GM18511 (cell line): ENCODE measurements around the gene RFPL2.
"Not testable (repeated sequence)": the region's sequence is repeated elsewhere in the genome, so short reads cannot be mapped to it uniquely, and the experiment has no call there.

Source experiments
- ATAC-seq: cut with Tn5 transposase; IDR thresholded peaks from one replicate; pipeline ENCODE4 v1.9.1; 2021; ENCODE audit warnings: mild to moderate bottlenecking, moderate library complexity; ENCODE audit not compliant: unreplicated experiment

Gene RFPL2

GRCh38 chr22:32175683-32176644 is 28.9 kb downstream of the RFPL2 start:
- no peak for ATAC-seq

- ATAC-seq = no peak
These were observed 29.8 kb downstream of the RFPL2 start for GRCh38 chr22:32175115-32175514.

- no peak for ATAC-seq
These were observed 39.2 kb downstream of the RFPL2 start for GRCh38 chr22:32165681-32166080.

- ATAC-seq = no peak
These were observed 40.6 kb downstream of the RFPL2 start for GRCh38 chr22:32164075-32164860.

GRCh38 chr22:32160411-32160810 is 44.5 kb downstream of the RFPL2 start:
- not testable (repeated sequence) for ATAC-seq

- no peak for ATAC-seq
These were observed 46.0 kb downstream of the RFPL2 start, which contains the start of gene C22orf42 for GRCh38 chr22:32158712-32159533. C22orf42 (minus strand) TSS chr22:32159303; CDS start chr22:32159215, 88 bp downstream.

- ATAC-seq = not testable (repeated sequence)
These were observed 47.2 kb downstream of the RFPL2 start for GRCh38 chr22:32157632-32158031.

- ATAC-seq = not testable (repeated sequence)
These were observed 50.1 kb downstream of the RFPL2 start for GRCh38 chr22:32154727-32155126.

GRCh38 chr22:32151641-32152040 is 53.2 kb downstream of the RFPL2 start:
- not testable (repeated sequence) for ATAC-seq

- not testable (repeated sequence) for ATAC-seq
These were observed 54.2 kb downstream of the RFPL2 start for GRCh38 chr22:32150647-32151046.

GRCh38 chr22:32148372-32148771 is 56.5 kb downstream of the RFPL2 start:
- not testable (repeated sequence) for ATAC-seq

- ATAC-seq = not testable (repeated sequence)
These were observed 57.7 kb downstream of the RFPL2 start for GRCh38 chr22:32147128-32147527.

- ATAC-seq = no peak
These were observed 60.2 kb downstream of the RFPL2 start for GRCh38 chr22:32144496-32145274.

GRCh38 chr22:32142600-32142999 is 62.3 kb downstream of the RFPL2 start:
- ATAC-seq = no peak

- ATAC-seq = not testable (repeated sequence)
These were observed 64.2 kb downstream of the RFPL2 start for GRCh38 chr22:32140688-32141087.
